HUES6 (cell line): ENCODE results near the gene CRIM1.

ENCODE experiments used
- H3K27ac ChIP-seq: 2 replicates; pipeline ENCODE4 v1.7.0; 2013; ENCODE audit warnings: low read depth, mild to moderate bottlenecking, low read length, inconsistent platforms
- H3K27me3 ChIP-seq: 2 replicates; pipeline ENCODE4 v1.6.1; 2013; ENCODE audit warnings: low read length; ENCODE audit not compliant: control insufficient read depth, insufficient read depth
- H3K36me3 ChIP-seq: 2 replicates; pipeline ENCODE4 v1.6.1; 2013; ENCODE audit warnings: low read length; ENCODE audit not compliant: control insufficient read depth, insufficient read depth
- H3K4me1 ChIP-seq: 2 replicates; pipeline ENCODE4 v1.6.1; 2013; ENCODE audit warnings: low read length; ENCODE audit not compliant: control insufficient read depth, insufficient read depth
- H3K4me3 ChIP-seq: 2 replicates; pipeline ENCODE4 v1.5.1; 2013; ENCODE audit warnings: low read depth, low read length
- H3K9ac ChIP-seq: one replicate; pipeline ENCODE4 v1.6.1; 2013; ENCODE audit warnings: mild to moderate bottlenecking, low read length
- H3K9me3 ChIP-seq: 2 replicates; pipeline ENCODE4 v1.6.1; 2013; ENCODE audit warnings: low read depth, low read length; ENCODE audit not compliant: control insufficient read depth, insufficient read depth

Gene CRIM1

DNA sequence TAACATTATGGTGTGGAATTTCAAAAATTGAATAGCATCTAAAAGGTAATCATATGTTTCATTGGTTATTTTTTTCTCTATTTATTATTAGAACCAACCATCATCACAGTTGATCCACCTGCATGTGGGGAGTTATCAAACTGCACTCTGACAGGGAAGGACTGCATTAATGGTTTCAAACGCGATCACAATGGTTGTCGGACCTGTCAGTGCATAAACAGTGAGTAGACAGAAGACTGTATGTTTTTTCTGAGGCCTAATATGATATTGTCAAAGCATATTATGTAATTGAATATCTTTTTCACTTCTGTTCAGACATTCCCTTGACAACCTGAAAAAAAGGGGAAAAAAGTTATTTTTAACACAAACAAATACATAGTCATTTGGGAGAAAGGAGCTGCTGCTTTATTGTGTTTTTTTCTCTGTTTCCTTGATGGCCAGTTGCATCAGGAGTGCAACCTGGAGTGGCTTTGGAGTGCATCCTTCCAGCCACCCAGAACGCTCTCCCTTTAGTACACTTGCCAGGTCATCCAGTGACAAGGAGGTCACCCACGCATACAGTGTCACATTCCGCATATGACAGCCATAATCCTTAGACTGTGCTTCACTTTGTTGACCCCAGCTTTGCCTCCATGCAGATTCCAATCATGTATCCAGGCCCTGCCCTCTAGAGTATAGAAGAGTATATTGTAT lies 143.7 kb downstream of the CRIM1 start:
- Histone ChIP-seq H3K27ac (no peak overlapping the region), H3K4me3 (no peak overlapping the region), H3K9me3 (no peaks in the 10 kb centered on the region), H3K27me3 (no peaks in the 10 kb centered on the region), H3K36me3 (peaks cover 44% of the 10 kb centered on the region), H3K9ac (no peak overlapping the region), H3K4me1 (no peaks in the 10 kb centered on the region)

DNA sequence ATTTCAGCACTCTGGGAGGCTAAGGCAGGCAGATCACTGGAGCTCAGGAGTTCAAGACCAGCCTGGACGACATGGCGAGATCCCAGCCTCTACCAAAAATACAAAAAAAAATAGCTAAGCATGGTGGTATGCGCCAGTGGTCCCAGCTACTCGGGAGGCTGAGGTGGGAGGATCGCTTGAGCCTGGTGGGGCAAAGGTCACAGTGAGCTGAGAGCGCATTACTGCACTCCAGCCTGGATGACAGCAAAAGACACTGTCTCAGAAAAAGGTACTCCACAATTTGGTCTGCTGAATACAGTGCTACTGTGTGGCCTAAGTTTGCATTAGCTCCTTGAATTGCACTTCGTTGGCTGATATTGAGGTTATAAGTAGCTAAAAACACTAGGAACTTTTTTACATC lies 144.5 kb downstream of the CRIM1 start:
- Histone ChIP-seq H3K36me3 (peaks cover 46% of the 10 kb centered on the region), H3K27ac (no peak overlapping the region), H3K9ac (no peak overlapping the region)

DNA sequence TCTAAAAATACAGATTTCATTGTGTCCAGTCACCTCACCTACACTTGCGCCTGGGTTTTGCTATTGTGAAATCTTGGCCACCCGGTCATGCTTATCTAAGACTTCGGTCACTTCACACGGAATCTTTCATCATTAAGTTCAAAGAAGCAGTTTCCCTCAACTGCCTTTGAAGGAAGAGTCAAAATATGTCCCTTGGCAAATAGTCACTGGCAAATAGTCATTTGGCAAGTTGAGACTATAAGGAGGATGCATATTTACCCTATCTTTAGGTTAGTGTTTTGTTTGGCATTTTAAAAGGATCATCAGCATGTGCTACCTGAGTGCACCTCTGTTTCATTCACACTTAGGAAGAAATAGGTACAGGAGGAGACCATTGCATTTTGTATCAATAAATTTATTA lies 146.5 kb downstream of the CRIM1 start:
- H3K36me3 ChIP-seq: peaks cover 54% of the 10 kb centered on the region
- H3K4me3 ChIP-seq: no peak overlapping the region
- H3K27me3 ChIP-seq: no peaks in the 10 kb centered on the region
- no peaks in the 10 kb centered on the region for H3K4me1 ChIP-seq
- no peak overlapping the region for H3K27ac ChIP-seq
- H3K9ac ChIP-seq: no peak overlapping the region
- H3K9me3 ChIP-seq: no peaks in the 10 kb centered on the region

More for the DNA sequence above, 144.5 kb downstream of the CRIM1 start:
- no peak overlapping the region for H3K4me3 ChIP-seq
- H3K27me3 ChIP-seq: no peaks in the 10 kb centered on the region
- H3K4me1 ChIP-seq: no peaks in the 10 kb centered on the region
- no peaks in the 10 kb centered on the region for H3K9me3 ChIP-seq

DNA sequence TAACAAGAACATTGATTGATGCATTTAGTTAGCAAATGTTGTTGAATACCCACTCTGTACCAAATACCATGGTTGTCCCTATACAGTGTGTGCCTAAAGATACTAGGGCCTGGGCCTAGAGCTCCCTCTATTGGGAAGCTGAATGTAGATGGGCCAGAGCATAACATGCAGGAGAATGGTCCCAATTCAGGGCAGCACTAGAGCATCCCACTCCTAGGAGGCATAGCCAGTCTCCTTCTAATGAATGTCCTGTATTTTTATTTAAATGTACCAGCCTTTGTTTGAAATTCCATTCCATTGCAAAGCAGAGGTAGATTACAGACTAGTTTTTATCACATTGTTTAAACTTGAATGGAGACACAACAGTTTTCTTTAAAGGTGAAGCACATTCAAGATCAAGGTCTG lies 151.8 kb downstream of the CRIM1 start:
- Histone ChIP-seq H3K9ac (no peak overlapping the region), H3K9me3 (no peaks in the 10 kb centered on the region), H3K4me3 (no peak overlapping the region), H3K27me3 (no peaks in the 10 kb centered on the region), H3K27ac (no peak overlapping the region), H3K36me3 (peaks cover 29% of the 10 kb centered on the region), H3K4me1 (0 out of 2 replicates have a peak, but pooled peaks cover 5% of the 10 kb centered on the region)

DNA sequence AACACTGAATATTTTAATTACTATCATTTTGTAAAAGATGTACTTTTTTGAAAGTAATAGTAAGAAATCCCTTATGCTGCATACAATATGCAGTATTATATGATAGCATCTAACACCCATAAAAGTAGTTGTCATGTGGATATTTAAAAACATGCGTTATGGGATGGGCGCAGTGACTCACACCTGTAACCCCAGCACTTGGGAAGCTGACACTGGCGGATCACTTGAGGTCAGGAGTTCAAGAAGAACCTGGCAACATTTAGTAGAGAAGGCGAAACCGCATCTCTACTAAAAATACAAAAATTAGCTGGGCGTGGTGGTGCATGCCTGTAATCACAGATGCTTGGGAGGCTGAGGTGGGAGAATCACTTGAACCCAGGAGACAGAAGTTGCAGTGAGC lies 153.5 kb downstream of the CRIM1 start:
- Histone ChIP-seq H3K9ac (no peak overlapping the region), H3K27me3 (no peaks in the 10 kb centered on the region), H3K4me3 (no peak overlapping the region), H3K27ac (no peak overlapping the region), H3K36me3 (peaks cover 40% of the 10 kb centered on the region), H3K9me3 (no peaks in the 10 kb centered on the region), H3K4me1 (0 out of 2 replicates have a peak, but pooled peaks cover 5% of the 10 kb centered on the region)

DNA sequence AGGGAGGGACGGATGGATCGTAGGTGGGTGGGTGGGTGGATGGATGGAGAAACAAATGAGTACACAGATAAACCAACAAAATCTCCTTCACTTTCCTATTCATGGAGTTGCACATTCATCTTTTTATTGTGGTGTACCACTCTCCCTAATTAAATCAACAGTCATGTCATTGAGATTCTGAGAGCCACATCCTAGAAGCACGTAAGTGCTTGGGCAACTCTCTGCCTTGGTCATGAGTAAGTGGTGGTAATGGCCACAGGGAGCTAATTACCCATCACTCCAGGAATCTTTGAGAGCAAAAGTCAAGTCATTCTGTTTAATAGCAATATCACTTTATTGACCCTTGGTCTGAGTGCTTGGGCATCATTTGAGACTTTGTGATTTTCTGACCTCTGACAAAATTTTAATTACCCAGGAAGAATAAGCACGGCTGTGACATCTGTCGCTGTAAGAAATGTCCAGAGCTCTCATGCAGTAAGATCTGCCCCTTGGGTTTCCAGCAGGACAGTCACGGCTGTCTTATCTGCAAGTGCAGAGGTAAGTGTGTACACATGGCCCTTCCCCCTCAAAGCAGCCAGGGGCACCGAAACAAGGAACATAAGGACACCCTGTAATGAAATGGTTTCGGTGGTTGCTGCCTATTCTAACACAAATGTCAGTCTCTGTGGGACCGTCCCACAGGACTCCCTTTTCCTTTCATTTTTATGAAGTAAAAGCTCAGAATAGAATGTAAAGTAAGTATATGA lies 156.5 kb downstream of the CRIM1 start:
- H3K36me3 ChIP-seq: peaks cover 57% of the 10 kb centered on the region
- no peaks in the 10 kb centered on the region for H3K27me3 ChIP-seq
- no peak overlapping the region for H3K27ac ChIP-seq
- H3K9ac ChIP-seq: no peak overlapping the region
- H3K4me1 ChIP-seq: 0 out of 2 replicates have a peak, but pooled peaks cover 5% of the 10 kb centered on the region
- no peaks in the 10 kb centered on the region for H3K9me3 ChIP-seq
- H3K4me3 ChIP-seq: no peak overlapping the region

DNA sequence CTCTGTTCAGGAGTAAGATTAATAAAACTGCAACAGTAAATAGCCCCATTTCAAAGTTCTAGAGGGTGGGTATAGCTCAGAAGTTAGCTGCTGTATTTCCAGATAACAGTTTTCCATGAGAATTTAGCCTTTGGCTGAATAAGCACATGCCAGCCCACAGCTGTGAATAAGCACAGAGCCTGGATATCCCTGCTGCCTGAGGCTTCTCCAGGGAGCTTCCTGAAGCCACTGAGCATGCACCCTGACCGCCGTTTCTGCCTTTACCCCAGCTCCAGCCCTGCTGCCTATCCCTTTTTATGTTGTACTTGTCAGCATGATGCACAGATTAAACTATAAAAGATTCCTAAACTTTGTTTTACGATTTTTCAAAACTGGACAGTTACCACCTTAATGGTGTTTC lies 157.1 kb downstream of the CRIM1 start:
- Histone ChIP-seq H3K4me3 (no peak overlapping the region), H3K9ac (no peak overlapping the region), H3K36me3 (peaks cover 64% of the 10 kb centered on the region), H3K4me1 (0 out of 2 replicates have a peak, but pooled peaks cover 3% of the 10 kb centered on the region), H3K27me3 (no peaks in the 10 kb centered on the region), H3K9me3 (no peaks in the 10 kb centered on the region), H3K27ac (no peak overlapping the region)

DNA sequence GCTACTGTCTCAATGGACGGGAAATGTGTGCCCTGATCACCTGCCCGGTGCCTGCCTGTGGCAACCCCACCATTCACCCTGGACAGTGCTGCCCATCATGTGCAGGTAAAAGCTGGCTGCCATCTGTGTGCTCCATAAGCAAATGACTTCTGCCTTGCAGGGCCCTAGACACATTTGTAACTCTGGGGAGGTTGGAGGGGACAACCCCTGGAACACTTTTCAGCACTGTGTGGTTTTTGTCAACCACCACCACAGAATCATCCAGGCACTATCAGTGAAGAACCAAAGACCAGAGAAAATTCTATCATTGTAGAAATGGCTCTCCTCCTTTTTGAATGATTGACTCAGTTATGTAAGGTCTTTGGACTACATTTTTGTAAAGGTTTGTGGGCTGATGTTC lies 158.1 kb downstream of the CRIM1 start:
- Histone ChIP-seq H3K4me1 (no peaks in the 10 kb centered on the region), H3K27ac (no peak overlapping the region), H3K9me3 (no peaks in the 10 kb centered on the region), H3K36me3 (peaks cover 73% of the 10 kb centered on the region), H3K9ac (no peak overlapping the region), H3K27me3 (no peaks in the 10 kb centered on the region), H3K4me3 (no peak overlapping the region)

DNA sequence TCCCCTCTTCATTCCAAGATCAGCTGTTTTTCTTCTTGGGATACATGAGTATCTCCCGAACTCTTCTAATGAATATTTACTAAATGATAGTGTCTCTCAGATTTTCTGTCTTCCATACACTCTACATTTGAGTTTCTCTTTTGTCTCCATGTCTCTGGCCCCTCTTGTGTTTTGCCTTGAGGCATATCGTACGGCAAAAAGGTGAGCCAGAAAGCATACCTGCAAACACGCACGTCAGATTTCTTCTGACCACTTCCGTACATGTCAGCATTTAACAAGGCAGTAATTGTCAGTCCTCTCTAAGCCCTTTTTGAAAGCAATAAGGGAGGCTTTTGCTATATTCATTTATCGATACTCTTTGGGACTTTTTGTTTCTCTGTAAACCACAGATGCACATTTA lies 160.0 kb downstream of the CRIM1 start:
- H3K27ac ChIP-seq: no peak overlapping the region
- no peaks in the 10 kb centered on the region for H3K9me3 ChIP-seq
- no peaks in the 10 kb centered on the region for H3K4me1 ChIP-seq
- H3K4me3 ChIP-seq: no peak overlapping the region
- no peak overlapping the region for H3K9ac ChIP-seq
- peaks cover 91% of the 10 kb centered on the region for H3K36me3 ChIP-seq
- H3K27me3 ChIP-seq: no peaks in the 10 kb centered on the region

DNA sequence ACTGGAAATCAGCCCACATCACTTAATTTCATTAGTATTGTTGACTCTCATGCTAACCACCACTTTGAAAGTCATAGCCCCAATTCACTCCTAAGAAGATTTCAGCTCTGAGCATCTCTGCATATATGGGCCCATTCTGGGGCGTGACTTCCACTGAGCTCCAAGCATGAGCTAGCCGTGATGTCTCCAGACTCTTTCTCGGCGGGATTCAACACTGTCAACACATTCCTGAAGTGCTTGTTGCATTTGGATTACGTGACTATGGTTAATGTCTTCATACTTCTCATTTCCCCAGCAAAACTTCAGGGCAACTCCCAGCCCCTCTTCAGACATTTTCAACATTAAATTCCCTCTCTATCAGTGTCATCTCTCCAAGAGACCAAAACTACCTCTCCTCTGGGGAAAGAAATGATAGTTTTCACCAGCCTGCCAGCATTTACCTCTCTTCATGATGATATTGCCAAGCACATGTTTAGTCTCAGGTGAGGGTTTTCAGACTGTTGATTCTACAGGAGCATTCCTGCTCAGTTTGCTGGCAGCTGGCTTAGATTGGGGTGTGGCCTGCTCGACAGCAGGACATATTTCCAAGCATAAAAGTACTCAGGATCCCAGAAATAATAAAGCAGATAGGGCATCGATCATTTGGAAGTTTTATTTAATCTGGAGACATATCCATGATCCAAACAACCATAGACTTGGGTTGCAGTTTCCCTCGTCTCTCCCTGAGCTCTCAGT lies 160.7 kb downstream of the CRIM1 start:
- Histone ChIP-seq H3K27ac (no peak overlapping the region), H3K27me3 (no peaks in the 10 kb centered on the region), H3K4me1 (no peaks in the 10 kb centered on the region), H3K4me3 (no peak overlapping the region), H3K9me3 (no peaks in the 10 kb centered on the region), H3K36me3 (peaks cover 98% of the 10 kb centered on the region), H3K9ac (no peak overlapping the region)

DNA sequence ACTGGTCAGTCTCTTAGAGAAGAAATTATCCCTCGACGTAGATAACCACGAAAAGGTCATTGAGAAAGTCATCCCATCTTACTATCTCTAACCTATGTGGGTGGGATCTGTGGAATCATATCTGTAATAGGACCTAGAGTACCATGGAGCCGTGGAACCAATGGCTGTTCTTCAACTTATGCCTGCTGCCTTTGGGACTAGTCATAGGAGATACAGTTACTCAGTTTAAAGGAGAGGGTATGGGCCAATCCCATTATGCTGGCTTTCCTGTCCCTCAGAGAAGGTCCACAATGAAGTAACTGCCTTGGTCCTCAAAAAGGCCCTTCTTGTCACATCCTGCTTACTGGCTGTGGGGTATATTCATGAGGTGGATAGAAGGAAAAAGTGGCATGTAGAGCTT lies 164.9 kb downstream of the CRIM1 start:
- peaks cover 86% of the 10 kb centered on the region for H3K36me3 ChIP-seq
- H3K27ac ChIP-seq: no peak overlapping the region
- no peak overlapping the region for H3K4me3 ChIP-seq
- H3K9me3 ChIP-seq: no peaks in the 10 kb centered on the region
- no peaks in the 10 kb centered on the region for H3K27me3 ChIP-seq
- H3K4me1 ChIP-seq: no peaks in the 10 kb centered on the region
- no peak overlapping the region for H3K9ac ChIP-seq
